ENCODE data around the gene ADAMTS12. TPM values are rescaled to one million over a fixed set of nuclear protein-coding genes. Genes with fewer than 3 reads are reported as not detected.

The ADAMTS12 gene
- total RNA-seq, 1 experiment from 2014 or later: 6.2 TPM

DNA sequence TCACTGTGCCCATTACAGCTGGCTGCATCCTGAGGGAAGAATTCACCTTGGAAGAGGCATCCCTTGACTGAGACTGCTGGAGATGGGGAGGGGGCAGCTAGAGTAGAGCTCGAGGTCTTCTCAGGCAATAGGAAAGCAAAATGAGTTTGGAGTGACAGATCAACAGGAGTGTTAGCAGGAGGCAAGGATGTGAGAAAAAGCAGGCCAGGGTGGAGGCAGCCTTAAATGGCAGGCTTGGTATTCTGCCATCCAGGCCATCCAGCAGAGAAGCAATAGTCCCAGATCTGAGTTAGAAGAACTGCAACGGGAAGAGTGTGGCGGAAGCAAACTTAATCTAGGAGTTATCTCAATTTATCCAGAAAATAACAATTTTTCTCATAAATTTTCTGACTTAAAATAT, 6.1 kb downstream of the ADAMTS12 start:
- H3K9me3 Mint-ChIP-seq: no peaks in the 10 kb centered on the region
- Histone ChIP-seq H4K91ac (ENCODE audit: insufficient read length, low read depth, low read length) (no peak overlapping the region), H2BK20ac (ENCODE audit: low read depth, low read length, poor library complexity, severe bottlenecking) (no peak overlapping the region), H3K9ac (ENCODE audit: extremely low read depth, insufficient read length, low read length) (no peak overlapping the region), H2BK15ac (ENCODE audit: low read depth, low read length) (no peak overlapping the region), H2BK120ac (ENCODE audit: low read depth, low read length, poor library complexity, severe bottlenecking) (no peak overlapping the region), H4K5ac (ENCODE audit: insufficient read length, low read depth, low read length) (no peak overlapping the region), H4K8ac (replicated peaks; ENCODE audit: insufficient read length, low read depth, low read length) (no peak overlapping the region), H3K79me1 (ENCODE audit: insufficient read depth, low read depth, low read length, poor library complexity, severe bottlenecking) (no peaks in the 10 kb centered on the region), H3K4ac (ENCODE audit: low read depth, low read length) (no peak overlapping the region), H3K18ac (ENCODE audit: insufficient read length, low read depth, low read length) (no peak overlapping the region), H2AK5ac (ENCODE audit: insufficient read length, low read length) (no peak overlapping the region), H3K79me2 (ENCODE audit: insufficient read depth, low read length) (no peaks in the 10 kb centered on the region; the same call in 1 of the 2 replicates), H3K14ac (ENCODE audit: insufficient read depth, low read length) (no peak overlapping the region), H2BK5ac (ENCODE audit: insufficient read length, low read length) (no peak overlapping the region), H3K4me1 (ENCODE audit: insufficient read depth, low read length) (peaks cover 5% of the 10 kb centered on the region; the same call in 1 of the 2 replicates), H3T11ph (ENCODE audit: low read length) (no peak overlapping the region), H3K23me2 (ENCODE audit: insufficient read length, low read depth, low read length, poor library complexity, severe bottlenecking) (no peaks in the 10 kb centered on the region), H3K56ac (ENCODE audit: insufficient read length, low read depth, low read length) (no peak overlapping the region), H4K20me1 (ENCODE audit: control insufficient read depth, insufficient read depth, insufficient read length) (no peaks in the 10 kb centered on the region), H3K23ac (ENCODE audit: insufficient read length, low read depth, low read length) (no peak overlapping the region), H3K9me3 (ENCODE audit: control insufficient read depth, low read depth, low read length) (no peaks in the 10 kb centered on the region), H2BK12ac (ENCODE audit: insufficient read length, low read depth, low read length) (no peak overlapping the region), H2AFZ (ENCODE audit: low read length) (no peak overlapping the region), H3K27ac (ENCODE audit: insufficient read length, low read depth, low read length) (no peak overlapping the region), H3K4me2 (ENCODE audit: insufficient read depth, insufficient read length, low read length) (no peak overlapping the region), H3K27me3 (ENCODE audit: insufficient read depth, low read length) (no peaks in the 10 kb centered on the region)
- no peak for DNase-seq
- no peaks in the 10 kb centered on the region for H3K27me3 Mint-ChIP-seq (ENCODE audit: low read depth)
- no peak overlapping the region; a peak in 2 of 7 replicates for H3K27ac Mint-ChIP-seq
- TF ChIP-seq, protein P1, sequence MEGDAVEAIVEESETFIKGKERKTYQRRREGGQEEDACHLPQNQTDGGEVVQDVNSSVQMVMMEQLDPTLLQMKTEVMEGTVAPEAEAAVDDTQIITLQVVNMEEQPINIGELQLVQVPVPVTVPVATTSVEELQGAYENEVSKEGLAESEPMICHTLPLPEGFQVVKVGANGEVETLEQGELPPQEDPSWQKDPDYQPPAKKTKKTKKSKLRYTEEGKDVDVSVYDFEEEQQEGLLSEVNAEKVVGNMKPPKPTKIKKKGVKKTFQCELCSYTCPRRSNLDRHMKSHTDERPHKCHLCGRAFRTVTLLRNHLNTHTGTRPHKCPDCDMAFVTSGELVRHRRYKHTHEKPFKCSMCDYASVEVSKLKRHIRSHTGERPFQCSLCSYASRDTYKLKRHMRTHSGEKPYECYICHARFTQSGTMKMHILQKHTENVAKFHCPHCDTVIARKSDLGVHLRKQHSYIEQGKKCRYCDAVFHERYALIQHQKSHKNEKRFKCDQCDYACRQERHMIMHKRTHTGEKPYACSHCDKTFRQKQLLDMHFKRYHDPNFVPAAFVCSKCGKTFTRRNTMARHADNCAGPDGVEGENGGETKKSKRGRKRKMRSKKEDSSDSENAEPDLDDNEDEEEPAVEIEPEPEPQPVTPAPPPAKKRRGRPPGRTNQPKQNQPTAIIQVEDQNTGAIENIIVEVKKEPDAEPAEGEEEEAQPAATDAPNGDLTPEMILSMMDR (conservative IDR thresholded peaks at IDR 0.05): no peak
- no CpG with 5 or more reads among the region's 3 CpGs for WGBS (ENCODE audit: extremely low coverage, insufficient read length, low lambda C conversion rate)
- H3K4me1 Mint-ChIP-seq: peaks cover 27 to 33% of the 10 kb centered on the region in 2 experiments
- no peak overlapping the region for H3K4me3 Mint-ChIP-seq
- peaks cover 0 to 7% (median 6%) of the 10 kb centered on the region in 3 experiments; a peak in 4 of 7 replicates for H3K36me3 Mint-ChIP-seq (ENCODE audit: insufficient read depth in 1 of 3, low read depth in 3 of 3)

All from H9 (cell line).